ENCODE measurements around the gene CRTAC1.

- TF ChIP-seq CTCF (IDR thresholded peaks at IDR 0.05): no peak
- no peak for TF ChIP-seq ZFX (IDR thresholded peaks at IDR 0.05; ENCODE audit: borderline replicate concordance)
Observed at GRCh38 chr10:97999923-98000248, 30.5 kb downstream of the CRTAC1 start.

Data from 22Rv1 (cell line).